Endothelial cell of umbilical vein (primary cell): ENCODE measurements around the gene TDRD7.

ENCODE experiments used
- EZH2 ChIP-seq: IDR thresholded peaks from 2 replicates; pipeline ENCODE4 v1.6.1; 2012; ENCODE audit warnings: borderline replicate concordance, low read depth, mild to moderate bottlenecking, moderate library complexity, low read length, inconsistent platforms; ENCODE audit not compliant: severe bottlenecking
- TF ChIP-seq, protein P1 (sequence below), 2 donors: IDR thresholded peaks; 1 replicate in 1 of 2; 2 replicates in 1 of 2; pipeline ENCODE4 v1.5.1; 2011; ENCODE audit warnings: low read length in 2 of 2, mild to moderate bottlenecking in 2 of 2, moderate library complexity in 2 of 2, control low read depth in 1 of 2, inconsistent platforms in 1 of 2, low read depth in 1 of 2; ENCODE audit not compliant: insufficient read depth in 1 of 2; ENCODE audit errors: extremely low read depth in 1 of 2

DNA sequence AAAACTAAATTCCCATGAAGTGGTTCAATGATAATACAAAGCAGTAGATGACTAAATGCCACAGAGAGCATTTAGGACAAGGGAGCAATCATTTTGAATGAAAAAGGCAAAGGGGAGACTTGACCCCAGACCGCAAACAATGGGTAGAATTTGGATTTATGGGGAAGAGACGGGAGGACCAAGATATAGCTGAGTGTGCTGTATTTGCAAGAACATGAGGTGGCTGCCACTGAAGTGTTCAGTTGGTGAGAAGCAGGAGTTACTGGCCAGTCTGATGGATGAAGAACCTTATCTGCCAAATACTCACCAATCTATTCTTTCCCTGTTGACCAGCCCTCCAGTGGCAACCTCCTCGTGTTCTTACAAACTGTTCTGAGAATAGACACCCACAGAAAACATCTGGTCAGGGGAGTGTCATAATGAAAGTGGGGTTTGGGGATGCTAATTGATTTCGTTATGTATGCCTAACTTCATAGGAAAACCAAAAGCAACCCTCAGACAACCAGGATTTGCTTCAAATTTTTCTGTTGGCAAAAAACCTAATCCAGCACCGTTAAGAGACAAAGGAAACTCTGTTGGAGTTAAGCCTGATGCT, 19.8 kb downstream of the TDRD7 start:
- no peak for TF ChIP-seq EZH2
- TF ChIP-seq, protein P1, sequence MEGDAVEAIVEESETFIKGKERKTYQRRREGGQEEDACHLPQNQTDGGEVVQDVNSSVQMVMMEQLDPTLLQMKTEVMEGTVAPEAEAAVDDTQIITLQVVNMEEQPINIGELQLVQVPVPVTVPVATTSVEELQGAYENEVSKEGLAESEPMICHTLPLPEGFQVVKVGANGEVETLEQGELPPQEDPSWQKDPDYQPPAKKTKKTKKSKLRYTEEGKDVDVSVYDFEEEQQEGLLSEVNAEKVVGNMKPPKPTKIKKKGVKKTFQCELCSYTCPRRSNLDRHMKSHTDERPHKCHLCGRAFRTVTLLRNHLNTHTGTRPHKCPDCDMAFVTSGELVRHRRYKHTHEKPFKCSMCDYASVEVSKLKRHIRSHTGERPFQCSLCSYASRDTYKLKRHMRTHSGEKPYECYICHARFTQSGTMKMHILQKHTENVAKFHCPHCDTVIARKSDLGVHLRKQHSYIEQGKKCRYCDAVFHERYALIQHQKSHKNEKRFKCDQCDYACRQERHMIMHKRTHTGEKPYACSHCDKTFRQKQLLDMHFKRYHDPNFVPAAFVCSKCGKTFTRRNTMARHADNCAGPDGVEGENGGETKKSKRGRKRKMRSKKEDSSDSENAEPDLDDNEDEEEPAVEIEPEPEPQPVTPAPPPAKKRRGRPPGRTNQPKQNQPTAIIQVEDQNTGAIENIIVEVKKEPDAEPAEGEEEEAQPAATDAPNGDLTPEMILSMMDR (IDR thresholded peaks at IDR 0.05; ENCODE audit: extremely low read depth in 1 of 2, insufficient read depth in 1 of 2, low read depth in 1 of 2, low read length in 2 of 2) = no peak
